ENCODE results near the gene CAPN13.

Gene CAPN13

DNA sequence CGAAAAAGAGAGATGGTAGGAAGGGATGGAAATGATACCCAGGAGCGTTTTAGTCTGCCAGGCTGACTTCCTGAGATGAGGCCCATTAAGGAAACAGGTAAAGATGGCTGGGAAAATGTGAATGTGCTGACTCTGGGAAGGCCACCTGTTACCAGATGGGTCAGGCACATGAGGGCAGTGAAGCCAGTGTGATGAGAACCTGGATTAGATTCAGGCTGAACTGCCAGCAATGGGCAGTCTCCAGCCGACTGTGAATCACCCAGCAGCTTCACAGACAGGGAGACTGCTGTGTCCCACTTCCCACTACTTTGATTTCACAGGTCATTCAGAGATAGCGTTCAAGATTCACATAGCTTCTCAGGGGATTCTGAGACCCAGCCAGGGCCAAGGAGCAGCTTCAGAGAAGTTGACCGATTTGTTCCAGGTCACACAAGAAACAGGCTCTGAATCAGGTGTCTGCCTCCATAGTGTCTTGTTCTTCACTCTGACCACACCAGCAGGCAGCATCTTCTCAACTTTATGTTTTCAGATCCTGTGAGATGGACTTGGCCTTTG is 26.4 kb downstream of the CAPN13 start:
- TF ChIP-seq POLR2A (IDR thresholded peaks at IDR 0.05; ENCODE audit: extremely low read depth, insufficient read length): no peak
- TF ChIP-seq, protein P1, sequence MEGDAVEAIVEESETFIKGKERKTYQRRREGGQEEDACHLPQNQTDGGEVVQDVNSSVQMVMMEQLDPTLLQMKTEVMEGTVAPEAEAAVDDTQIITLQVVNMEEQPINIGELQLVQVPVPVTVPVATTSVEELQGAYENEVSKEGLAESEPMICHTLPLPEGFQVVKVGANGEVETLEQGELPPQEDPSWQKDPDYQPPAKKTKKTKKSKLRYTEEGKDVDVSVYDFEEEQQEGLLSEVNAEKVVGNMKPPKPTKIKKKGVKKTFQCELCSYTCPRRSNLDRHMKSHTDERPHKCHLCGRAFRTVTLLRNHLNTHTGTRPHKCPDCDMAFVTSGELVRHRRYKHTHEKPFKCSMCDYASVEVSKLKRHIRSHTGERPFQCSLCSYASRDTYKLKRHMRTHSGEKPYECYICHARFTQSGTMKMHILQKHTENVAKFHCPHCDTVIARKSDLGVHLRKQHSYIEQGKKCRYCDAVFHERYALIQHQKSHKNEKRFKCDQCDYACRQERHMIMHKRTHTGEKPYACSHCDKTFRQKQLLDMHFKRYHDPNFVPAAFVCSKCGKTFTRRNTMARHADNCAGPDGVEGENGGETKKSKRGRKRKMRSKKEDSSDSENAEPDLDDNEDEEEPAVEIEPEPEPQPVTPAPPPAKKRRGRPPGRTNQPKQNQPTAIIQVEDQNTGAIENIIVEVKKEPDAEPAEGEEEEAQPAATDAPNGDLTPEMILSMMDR (IDR thresholded peaks at IDR 0.05; ENCODE audit: low read depth, low read length): no peak
- no peak for TF ChIP-seq MYC (IDR thresholded peaks at IDR 0.05; ENCODE audit: low read depth, low read length)
- TF ChIP-seq, protein P2, sequence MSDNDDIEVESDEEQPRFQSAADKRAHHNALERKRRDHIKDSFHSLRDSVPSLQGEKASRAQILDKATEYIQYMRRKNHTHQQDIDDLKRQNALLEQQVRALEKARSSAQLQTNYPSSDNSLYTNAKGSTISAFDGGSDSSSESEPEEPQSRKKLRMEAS (IDR thresholded peaks at IDR 0.05; ENCODE audit: low read depth, low read length): no peak
- DNase-seq (ENCODE audit: low read depth): no peak
- no peak overlapping the region for H3K4me3 ChIP-seq (ENCODE audit: low read depth, low read length)

DNA sequence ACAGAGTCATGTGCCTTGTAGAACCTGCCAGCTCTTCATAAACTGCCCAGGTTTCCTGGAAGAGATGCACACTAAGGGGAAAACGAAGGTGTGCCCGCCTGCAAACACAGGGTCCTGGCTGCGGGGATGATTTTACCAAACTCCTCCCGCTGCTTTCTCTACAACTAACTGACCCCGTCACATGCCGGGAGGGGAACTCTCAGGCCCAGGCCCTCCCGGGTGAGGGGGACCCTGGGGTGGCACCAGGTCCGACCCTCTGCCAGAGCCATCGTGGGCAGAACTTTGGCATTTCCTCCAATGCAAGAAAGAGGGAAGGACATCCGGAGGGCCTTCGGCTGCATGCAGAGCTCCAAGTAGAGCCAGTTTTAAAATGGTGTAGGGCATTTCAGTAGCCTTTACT is 28.6 kb downstream of the CAPN13 start:
- H3K4me3 ChIP-seq (ENCODE audit: low read depth, low read length): no peak overlapping the region
- DNase-seq (ENCODE audit: low read depth): no peak
- TF ChIP-seq, protein P2 (IDR thresholded peaks at IDR 0.05; ENCODE audit: low read depth, low read length): no peak
- TF ChIP-seq MYC (IDR thresholded peaks at IDR 0.05; ENCODE audit: low read depth, low read length) (no peak), POLR2A (IDR thresholded peaks at IDR 0.05; ENCODE audit: extremely low read depth, insufficient read length) (no peak)
- TF ChIP-seq, protein P1 (IDR thresholded peaks at IDR 0.05; ENCODE audit: low read depth, low read length): no peak

DNA sequence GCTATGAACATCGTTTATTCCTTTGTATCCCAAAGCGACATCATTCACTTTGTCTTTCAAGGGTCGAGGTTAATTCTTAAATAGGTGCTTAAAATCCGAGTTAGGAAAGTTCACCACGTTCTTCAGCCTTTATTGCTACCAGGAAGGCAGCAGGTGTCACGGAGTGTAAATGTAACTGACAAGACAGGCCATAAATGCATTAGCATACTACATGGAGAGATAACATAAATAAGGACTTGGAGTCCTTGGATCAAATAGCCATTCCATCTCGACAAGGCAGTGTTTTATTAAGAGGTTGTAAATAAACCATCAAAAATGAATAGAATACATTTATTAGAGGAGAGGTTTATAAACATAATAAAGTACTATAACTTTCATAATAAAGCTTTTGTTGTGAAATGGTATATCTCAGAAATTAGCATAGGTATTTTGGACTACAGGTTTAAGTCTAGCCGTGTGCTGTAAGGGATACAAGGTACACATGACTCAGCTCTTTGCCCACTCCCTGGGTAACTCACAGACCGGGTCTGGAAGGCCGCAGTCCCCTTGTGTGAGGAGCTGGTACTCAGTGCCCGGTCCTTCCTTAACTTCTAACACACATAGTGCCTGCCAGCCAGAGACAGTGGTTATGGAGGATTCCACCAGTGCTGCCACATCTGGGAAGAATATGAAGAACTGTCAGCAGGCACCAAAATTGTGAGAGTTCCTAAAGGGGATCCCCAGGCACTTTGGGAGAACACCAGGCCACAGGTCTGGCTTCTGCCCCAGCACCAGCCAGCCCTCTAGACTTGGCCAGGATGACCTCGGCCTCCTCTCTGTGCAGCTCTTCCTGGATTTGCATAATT is 29.4 kb downstream of the CAPN13 start:
- TF ChIP-seq MYC (IDR thresholded peaks at IDR 0.05; ENCODE audit: low read depth, low read length): no peak
- no peak for TF ChIP-seq POLR2A (IDR thresholded peaks at IDR 0.05; ENCODE audit: extremely low read depth, insufficient read length)
- TF ChIP-seq, protein P1 (IDR thresholded peaks at IDR 0.05; ENCODE audit: low read depth, low read length): no peak
- TF ChIP-seq, protein P2 (IDR thresholded peaks at IDR 0.05; ENCODE audit: low read depth, low read length): no peak
- H3K4me3 ChIP-seq (ENCODE audit: low read depth, low read length): no peak overlapping the region
- DNase-seq (ENCODE audit: low read depth): no peak

DNA sequence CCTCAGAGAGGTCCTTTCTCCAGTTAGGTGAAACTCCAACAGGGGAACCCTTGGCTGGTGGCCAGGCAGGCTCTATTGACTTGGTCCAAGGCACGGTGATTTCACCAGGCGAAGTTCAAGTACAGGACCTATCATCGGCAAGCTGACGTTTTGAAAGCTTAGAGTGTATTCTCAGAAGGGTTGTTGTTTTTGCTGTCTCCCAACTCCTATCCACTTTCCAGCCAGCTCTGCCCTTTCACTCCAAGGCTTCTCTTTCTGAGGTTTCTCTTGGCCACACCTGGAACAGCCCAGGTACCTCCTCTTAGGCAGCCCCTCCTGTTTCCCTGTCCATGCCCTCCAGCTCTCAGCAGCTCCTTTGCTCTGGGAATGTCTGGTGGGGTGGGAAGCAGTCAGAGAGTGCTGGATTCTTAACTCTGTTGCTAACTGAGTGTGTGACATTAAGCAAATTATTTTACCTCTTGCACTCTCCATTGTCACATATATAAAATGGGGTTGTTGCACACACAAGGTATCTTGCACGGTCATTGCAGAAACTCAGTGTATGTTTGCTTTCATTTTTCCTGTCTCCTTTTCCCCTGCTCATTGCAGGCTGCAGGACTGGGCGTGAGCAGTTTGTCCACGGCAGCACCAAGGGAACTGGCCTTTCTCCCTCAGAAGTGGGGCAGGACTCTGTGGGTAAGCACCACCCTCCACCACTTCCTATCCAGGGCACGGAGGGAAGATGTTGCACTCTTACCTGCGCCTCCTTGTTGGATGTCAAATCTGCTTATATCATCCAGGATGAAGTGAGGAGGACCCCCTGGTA is 30.2 kb downstream of the CAPN13 start:
- no peak overlapping the region for H3K4me3 ChIP-seq (ENCODE audit: low read depth, low read length)
- no peak for DNase-seq (ENCODE audit: low read depth)
- TF ChIP-seq MYC (IDR thresholded peaks at IDR 0.05; ENCODE audit: low read depth, low read length): no peak
- TF ChIP-seq, protein P2 (IDR thresholded peaks at IDR 0.05; ENCODE audit: low read depth, low read length): no peak

DNA sequence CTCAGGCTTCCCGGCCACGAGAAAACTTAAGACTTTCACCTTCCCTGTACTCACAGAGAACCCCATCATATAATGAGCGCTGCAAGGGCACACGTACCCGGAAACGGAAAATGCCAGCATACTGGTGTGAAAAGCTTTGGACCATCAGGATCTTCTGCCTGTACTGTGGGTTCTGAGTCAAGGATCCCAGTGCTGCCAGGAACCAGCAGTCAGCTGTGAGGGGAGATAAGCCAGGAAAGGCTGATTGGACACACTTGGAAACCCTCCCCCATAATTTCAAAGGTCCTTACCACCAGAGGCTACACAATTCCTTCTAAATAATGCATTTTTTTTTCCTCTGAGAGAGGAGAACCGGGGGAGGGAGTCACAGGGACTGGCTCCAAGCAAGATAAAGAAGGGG is 31.4 kb downstream of the CAPN13 start:
- no peak for DNase-seq (ENCODE audit: low read depth)
- H3K4me3 ChIP-seq (ENCODE audit: low read depth, low read length): no peak overlapping the region
- TF ChIP-seq POLR2A (IDR thresholded peaks at IDR 0.05; ENCODE audit: extremely low read depth, insufficient read length) (no peak), MYC (IDR thresholded peaks at IDR 0.05; ENCODE audit: low read depth, low read length) (no peak)
- TF ChIP-seq, protein P1 (IDR thresholded peaks at IDR 0.05; ENCODE audit: low read depth, low read length): no peak
- TF ChIP-seq, protein P2 (IDR thresholded peaks at IDR 0.05; ENCODE audit: low read depth, low read length): no peak
